WTC11 (cell line): ENCODE data around the gene TRRAP. TPM values are rescaled to one million over a fixed set of nuclear protein-coding genes. Genes with fewer than 3 reads are reported as not detected.

ENCODE experiments used
- ATAC-seq: fragments of 200-7000 bp; cut with Tn5 transposase; 2 replicates; pipeline ENCODE4 v1.10.0; 2021; ENCODE audit warnings: mild to moderate bottlenecking, moderate library complexity
- CTCF ChIA-PET: fragments of 300-600 bp; sonication (Branson Sonifier 250); formaldehyde crosslinking; loops from one replicate; lab custom pipeline; 2021; ENCODE audit warnings: antibody characterized with exemption; lab: Charles Lee
- POLR2A ChIA-PET: fragments of 350-600 bp; sonication (Branson Sonifier 250); formaldehyde crosslinking; loops from one replicate; lab custom pipeline; 2021; ENCODE audit warnings: antibody characterized with exemption; lab: Charles Lee
- DNase-seq: peaks from one replicate; pipeline ENCODE4 v3.0.0; 2021; ENCODE audit warnings: low spot score
- H3K27ac Mint-ChIP-seq: 2 replicates; pipeline ENCODE4 v1.8.0; 2021; ENCODE audit warnings: mixed read lengths
- H3K27me3 Mint-ChIP-seq: 2 replicates; pipeline ENCODE4 v1.8.0; 2021; ENCODE audit warnings: low read depth, mild to moderate bottlenecking, moderate library complexity, mixed read lengths
- H3K36me3 Mint-ChIP-seq: 2 replicates; pipeline ENCODE4 v1.8.0; 2021; ENCODE audit warnings: mixed read lengths
- H3K4me1 Mint-ChIP-seq: 2 replicates; pipeline ENCODE4 v1.8.0; 2022; ENCODE audit warnings: mixed read lengths
- H3K4me3 Mint-ChIP-seq: 2 replicates; pipeline ENCODE4 v1.8.0; 2021; ENCODE audit warnings: mild to moderate bottlenecking, moderate library complexity, mixed read lengths
- H3K9me3 Mint-ChIP-seq: 2 replicates; pipeline ENCODE4 v1.8.0; 2021; ENCODE audit warnings: mixed read lengths
- CBFB ChIP-seq: sonication (generic); formaldehyde crosslinking; IDR thresholded peaks from 2 replicates; pipeline ENCODE4 v1.8.1; 2022; ENCODE audit warnings: mild to moderate bottlenecking, low read depth, missing genetic modification reagents
- EMX1 ChIP-seq: fragments of 250-450 bp; sonication (Bioruptor Pico); IDR thresholded peaks from 2 replicates; pipeline ENCODE4 v1.8.0; 2021; ENCODE audit warnings: mild to moderate bottlenecking
- GABPB1 ChIP-seq: sonication (generic); formaldehyde crosslinking; IDR thresholded peaks from 2 replicates; pipeline ENCODE4 v1.8.1; 2023; ENCODE audit warnings: mild to moderate bottlenecking, missing genetic modification reagents
- NFE2L1 ChIP-seq: sonication (generic); formaldehyde crosslinking; IDR thresholded peaks from 2 replicates; pipeline ENCODE4 v1.8.1; 2023; ENCODE audit warnings: missing genetic modification reagents
- RORB ChIP-seq: fragments of 250-450 bp; sonication (Bioruptor Pico); IDR thresholded peaks from 2 replicates; pipeline ENCODE4 v1.9.0; 2021; ENCODE audit warnings: mild to moderate bottlenecking
- ZNF416 ChIP-seq: fragments of 250-450 bp; sonication (Bioruptor Pico); IDR thresholded peaks from 2 replicates; pipeline ENCODE4 v1.9.0; 2021; ENCODE audit warnings: mild to moderate bottlenecking, inconsistent platforms
- total RNA-seq: library from RNA; stranded (reverse); gene quantifications from 3 replicates; pipeline ENCODE4 v1.2.3, GENCODE V29; 2021
- TF ChIP-seq, protein P1 (sequence below): sonication (generic); formaldehyde crosslinking; IDR thresholded peaks from 2 replicates; pipeline ENCODE4 v1.8.1; 2023; ENCODE audit warnings: mild to moderate bottlenecking, missing genetic modification reagents, borderline replicate concordance
- TF ChIP-seq, protein P2 (sequence below): fragments of 250-450 bp; sonication (Bioruptor Pico); IDR thresholded peaks from 2 replicates; pipeline ENCODE4 v1.9.0; 2021; ENCODE audit warnings: mild to moderate bottlenecking
- TF ChIP-seq, protein P3 (sequence below): sonication (generic); formaldehyde crosslinking; conservative IDR thresholded peaks from 2 replicates; pipeline ENCODE4 v1.8.1; 2023; ENCODE audit warnings: mild to moderate bottlenecking, low read depth, missing genetic modification reagents, moderate library complexity
- TF ChIP-seq, protein P4 (sequence below): sonication (generic); formaldehyde crosslinking; IDR thresholded peaks from 2 replicates; pipeline ENCODE4 v1.8.1; 2023; ENCODE audit warnings: mild to moderate bottlenecking, moderate library complexity, missing genetic modification reagents
- TF ChIP-seq, protein P5 (sequence below): sonication (generic); formaldehyde crosslinking; IDR thresholded peaks from 2 replicates; pipeline ENCODE4 v1.8.1; 2022; ENCODE audit warnings: mild to moderate bottlenecking, missing genetic modification reagents, moderate library complexity, borderline replicate concordance
- TF ChIP-seq, protein P6 (sequence below): fragments of 250-450 bp; sonication (Bioruptor Pico); IDR thresholded peaks from 2 replicates; pipeline ENCODE4 v1.8.0; 2021; ENCODE audit warnings: mild to moderate bottlenecking

Gene TRRAP
- total RNA-seq, 1 experiment from 2014 or later, result 46.5 TPM

DNA sequence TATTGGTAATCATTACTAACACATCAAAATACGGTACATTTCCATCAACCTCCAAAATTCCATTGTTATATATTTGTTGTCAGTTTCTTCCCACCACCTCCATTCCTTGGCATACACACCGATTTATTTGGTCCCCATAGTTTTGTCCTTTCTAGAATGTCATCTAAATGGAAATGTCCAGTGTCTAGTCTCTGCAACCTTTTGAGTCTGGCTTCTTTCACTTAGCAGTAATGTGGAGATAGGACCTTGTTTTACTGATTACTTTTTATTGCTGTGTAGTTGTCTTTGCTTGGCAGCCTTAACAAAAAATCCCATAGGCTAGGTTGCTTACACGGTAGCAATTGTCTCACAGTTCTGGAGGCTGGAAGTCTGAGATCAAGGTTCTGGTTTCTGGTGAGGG lies 22.5 kb downstream of the TRRAP start (continued):
- TF ChIP-seq, protein P1, sequence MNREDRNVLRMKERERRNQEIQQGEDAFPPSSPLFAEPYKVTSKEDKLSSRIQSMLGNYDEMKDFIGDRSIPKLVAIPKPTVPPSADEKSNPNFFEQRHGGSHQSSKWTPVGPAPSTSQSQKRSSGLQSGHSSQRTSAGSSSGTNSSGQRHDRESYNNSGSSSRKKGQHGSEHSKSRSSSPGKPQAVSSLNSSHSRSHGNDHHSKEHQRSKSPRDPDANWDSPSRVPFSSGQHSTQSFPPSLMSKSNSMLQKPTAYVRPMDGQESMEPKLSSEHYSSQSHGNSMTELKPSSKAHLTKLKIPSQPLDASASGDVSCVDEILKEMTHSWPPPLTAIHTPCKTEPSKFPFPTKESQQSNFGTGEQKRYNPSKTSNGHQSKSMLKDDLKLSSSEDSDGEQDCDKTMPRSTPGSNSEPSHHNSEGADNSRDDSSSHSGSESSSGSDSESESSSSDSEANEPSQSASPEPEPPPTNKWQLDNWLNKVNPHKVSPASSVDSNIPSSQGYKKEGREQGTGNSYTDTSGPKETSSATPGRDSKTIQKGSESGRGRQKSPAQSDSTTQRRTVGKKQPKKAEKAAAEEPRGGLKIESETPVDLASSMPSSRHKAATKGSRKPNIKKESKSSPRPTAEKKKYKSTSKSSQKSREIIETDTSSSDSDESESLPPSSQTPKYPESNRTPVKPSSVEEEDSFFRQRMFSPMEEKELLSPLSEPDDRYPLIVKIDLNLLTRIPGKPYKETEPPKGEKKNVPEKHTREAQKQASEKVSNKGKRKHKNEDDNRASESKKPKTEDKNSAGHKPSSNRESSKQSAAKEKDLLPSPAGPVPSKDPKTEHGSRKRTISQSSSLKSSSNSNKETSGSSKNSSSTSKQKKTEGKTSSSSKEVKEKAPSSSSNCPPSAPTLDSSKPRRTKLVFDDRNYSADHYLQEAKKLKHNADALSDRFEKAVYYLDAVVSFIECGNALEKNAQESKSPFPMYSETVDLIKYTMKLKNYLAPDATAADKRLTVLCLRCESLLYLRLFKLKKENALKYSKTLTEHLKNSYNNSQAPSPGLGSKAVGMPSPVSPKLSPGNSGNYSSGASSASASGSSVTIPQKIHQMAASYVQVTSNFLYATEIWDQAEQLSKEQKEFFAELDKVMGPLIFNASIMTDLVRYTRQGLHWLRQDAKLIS (CRISPR knock-in tag), result no peak
- no peak for TF ChIP-seq RORB (CRISPR knock-in tag)
- TF ChIP-seq, protein P2, sequence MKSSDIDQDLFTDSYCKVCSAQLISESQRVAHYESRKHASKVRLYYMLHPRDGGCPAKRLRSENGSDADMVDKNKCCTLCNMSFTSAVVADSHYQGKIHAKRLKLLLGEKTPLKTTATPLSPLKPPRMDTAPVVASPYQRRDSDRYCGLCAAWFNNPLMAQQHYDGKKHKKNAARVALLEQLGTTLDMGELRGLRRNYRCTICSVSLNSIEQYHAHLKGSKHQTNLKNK (CRISPR knock-in tag), result no peak
- no peak for TF ChIP-seq ZNF416 (CRISPR knock-in tag)
- TF ChIP-seq GABPB1 (CRISPR knock-in tag), result no peak
- no peak for TF ChIP-seq NFE2L1 (CRISPR knock-in tag)
- TF ChIP-seq CBFB (CRISPR knock-in tag), result no peak
- no peak for TF ChIP-seq EMX1 (CRISPR knock-in tag)
- TF ChIP-seq, protein P3, sequence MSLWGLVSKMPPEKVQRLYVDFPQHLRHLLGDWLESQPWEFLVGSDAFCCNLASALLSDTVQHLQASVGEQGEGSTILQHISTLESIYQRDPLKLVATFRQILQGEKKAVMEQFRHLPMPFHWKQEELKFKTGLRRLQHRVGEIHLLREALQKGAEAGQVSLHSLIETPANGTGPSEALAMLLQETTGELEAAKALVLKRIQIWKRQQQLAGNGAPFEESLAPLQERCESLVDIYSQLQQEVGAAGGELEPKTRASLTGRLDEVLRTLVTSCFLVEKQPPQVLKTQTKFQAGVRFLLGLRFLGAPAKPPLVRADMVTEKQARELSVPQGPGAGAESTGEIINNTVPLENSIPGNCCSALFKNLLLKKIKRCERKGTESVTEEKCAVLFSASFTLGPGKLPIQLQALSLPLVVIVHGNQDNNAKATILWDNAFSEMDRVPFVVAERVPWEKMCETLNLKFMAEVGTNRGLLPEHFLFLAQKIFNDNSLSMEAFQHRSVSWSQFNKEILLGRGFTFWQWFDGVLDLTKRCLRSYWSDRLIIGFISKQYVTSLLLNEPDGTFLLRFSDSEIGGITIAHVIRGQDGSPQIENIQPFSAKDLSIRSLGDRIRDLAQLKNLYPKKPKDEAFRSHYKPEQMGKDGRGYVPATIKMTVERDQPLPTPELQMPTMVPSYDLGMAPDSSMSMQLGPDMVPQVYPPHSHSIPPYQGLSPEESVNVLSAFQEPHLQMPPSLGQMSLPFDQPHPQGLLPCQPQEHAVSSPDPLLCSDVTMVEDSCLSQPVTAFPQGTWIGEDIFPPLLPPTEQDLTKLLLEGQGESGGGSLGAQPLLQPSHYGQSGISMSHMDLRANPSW (CRISPR knock-in tag), result no peak
- TF ChIP-seq, protein P4, sequence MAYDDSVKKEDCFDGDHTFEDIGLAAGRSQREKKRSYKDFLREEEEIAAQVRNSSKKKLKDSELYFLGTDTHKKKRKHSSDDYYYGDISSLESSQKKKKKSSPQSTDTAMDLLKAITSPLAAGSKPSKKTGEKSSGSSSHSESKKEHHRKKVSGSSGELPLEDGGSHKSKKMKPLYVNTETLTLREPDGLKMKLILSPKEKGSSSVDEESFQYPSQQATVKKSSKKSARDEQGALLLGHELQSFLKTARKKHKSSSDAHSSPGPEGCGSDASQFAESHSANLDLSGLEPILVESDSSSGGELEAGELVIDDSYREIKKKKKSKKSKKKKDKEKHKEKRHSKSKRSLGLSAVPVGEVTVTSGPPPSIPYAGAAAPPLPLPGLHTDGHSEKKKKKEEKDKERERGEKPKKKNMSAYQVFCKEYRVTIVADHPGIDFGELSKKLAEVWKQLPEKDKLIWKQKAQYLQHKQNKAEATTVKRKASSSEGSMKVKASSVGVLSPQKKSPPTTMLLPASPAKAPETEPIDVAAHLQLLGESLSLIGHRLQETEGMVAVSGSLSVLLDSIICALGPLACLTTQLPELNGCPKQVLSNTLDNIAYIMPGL, result no peak
- TF ChIP-seq, protein P5, sequence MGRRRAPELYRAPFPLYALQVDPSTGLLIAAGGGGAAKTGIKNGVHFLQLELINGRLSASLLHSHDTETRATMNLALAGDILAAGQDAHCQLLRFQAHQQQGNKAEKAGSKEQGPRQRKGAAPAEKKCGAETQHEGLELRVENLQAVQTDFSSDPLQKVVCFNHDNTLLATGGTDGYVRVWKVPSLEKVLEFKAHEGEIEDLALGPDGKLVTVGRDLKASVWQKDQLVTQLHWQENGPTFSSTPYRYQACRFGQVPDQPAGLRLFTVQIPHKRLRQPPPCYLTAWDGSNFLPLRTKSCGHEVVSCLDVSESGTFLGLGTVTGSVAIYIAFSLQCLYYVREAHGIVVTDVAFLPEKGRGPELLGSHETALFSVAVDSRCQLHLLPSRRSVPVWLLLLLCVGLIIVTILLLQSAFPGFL (CRISPR knock-in tag), result no peak

DNA sequence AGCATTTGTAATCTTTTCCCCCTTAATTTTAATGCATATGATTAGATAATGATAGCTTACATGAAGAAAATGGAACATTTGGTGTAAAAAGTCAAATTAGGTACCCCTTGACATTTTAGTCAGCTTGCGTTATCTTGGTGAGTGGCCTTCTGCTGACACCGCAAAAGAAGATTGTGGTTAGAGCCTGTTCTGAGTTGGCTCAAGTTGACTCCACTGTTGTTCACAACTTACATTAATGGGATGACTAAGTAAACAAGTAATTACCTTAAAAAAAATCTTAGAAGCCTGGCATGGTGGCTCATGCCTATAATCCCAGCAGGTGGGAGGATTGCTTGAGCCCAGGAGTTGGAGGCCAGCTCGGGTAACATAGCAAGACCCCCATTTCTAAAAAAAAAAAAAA lies 24.2 kb downstream of the TRRAP start:
- H3K4me1 Mint-ChIP-seq, result no peaks in the 10 kb centered on the region
- CTCF ChIA-PET, result interaction anchor here (0.6 to 1.0 kb wide), 4 partner anchors 24 to 1288 kb away, joined by 3 to 4 read pairs (median 3); no protein-coding TSS in a partner anchor

More for the DNA sequence above, 24.2 kb downstream of the TRRAP start:
- Mint-ChIP-seq H3K27me3 (no peaks in the 10 kb centered on the region), H3K4me3 (no peak overlapping the region), H3K36me3 (peaks cover 92% of the 10 kb centered on the region), H3K9me3 (peaks cover 13% of the 10 kb centered on the region), H3K27ac (no peak overlapping the region)
- TF ChIP-seq, protein P6, sequence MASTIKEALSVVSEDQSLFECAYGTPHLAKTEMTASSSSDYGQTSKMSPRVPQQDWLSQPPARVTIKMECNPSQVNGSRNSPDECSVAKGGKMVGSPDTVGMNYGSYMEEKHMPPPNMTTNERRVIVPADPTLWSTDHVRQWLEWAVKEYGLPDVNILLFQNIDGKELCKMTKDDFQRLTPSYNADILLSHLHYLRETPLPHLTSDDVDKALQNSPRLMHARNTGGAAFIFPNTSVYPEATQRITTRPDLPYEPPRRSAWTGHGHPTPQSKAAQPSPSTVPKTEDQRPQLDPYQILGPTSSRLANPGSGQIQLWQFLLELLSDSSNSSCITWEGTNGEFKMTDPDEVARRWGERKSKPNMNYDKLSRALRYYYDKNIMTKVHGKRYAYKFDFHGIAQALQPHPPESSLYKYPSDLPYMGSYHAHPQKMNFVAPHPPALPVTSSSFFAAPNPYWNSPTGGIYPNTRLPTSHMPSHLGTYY, result no peak
- POLR2A ChIA-PET, result no interaction called here
- no peak for DNase-seq
- ATAC-seq, result no peak
